Measurements from ENCODE around the gene ACSL1. TPM values are rescaled to one million over a fixed set of nuclear protein-coding genes. Genes with fewer than 3 reads are reported as not detected.

Gene ACSL1
- total and polyA plus RNA-seq, 2 donors from 2014 or later, result 98.1 to 322 TPM

DNA sequence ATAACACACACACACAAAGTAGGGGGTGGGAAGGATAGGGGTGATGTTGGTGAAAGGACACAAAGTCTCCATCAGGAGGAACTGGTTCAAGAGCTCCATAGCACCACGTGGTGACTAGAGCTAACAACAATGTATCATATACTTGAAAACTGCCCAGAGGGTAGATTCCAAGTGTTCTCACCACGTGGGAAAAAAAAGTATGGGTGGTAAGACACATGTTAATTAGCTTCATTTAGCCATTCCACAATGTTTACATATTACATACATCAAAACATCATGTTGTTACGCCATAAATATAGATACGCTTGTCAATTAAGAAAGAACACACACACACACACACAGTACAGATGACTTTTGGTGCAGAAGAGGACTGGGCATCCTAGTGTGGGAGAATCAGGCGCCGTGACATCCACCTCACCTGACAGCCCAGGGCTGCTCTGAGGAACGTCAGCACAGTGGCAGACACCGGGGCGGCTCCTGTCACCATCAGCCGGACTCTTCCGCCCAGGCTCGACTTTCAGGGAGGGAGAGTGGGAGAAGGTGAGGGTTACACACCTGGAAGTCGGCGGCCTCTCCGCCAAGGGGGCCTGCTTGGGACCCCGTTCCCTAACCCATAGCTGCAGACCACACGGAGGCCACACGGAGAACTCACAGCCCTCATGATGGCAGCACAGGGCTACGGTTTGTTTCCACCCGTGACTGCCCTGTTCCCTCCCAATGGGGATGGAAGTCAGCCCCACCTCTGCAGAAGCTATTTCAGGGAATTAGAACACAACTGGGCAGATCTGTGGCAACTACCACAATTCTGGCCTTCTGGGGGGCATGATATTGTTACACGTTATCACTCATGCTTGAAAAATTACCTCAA, 60.1 kb downstream of the ACSL1 start:
- FAIRE-seq (no peak), DNase-seq (no peak)
- Histone ChIP-seq H3K36me3 (ENCODE audit: control insufficient read depth in 2 of 3, insufficient read depth in 3 of 3, low read length in 3 of 3) (peaks cover 0 to 68% (median 56%) of the 10 kb centered on the region in 3 donors), H3K27me3 (ENCODE audit: control insufficient read depth, insufficient read depth, low read length) (no peaks in the 10 kb centered on the region), H3K4me1 (ENCODE audit: control insufficient read depth in 2 of 3, insufficient read depth in 2 of 3, low read depth in 1 of 3, low read length in 3 of 3) (peaks cover 0 to 9% (median 0%) of the 10 kb centered on the region in 3 donors), H3K9ac (ENCODE audit: low read length in 3 of 3) (no peak overlapping the region), H3K27ac (ENCODE audit: low read depth in 2 of 2, low read length in 2 of 2) (no peak overlapping the region), H3K4me3 (ENCODE audit: low read length in 3 of 3) (no peak overlapping the region), H3K9me3 (ENCODE audit: control insufficient read depth in 2 of 3, insufficient read depth in 1 of 3, low read length in 3 of 3) (no peaks in the 10 kb centered on the region)
- TF ChIP-seq, protein P1, sequence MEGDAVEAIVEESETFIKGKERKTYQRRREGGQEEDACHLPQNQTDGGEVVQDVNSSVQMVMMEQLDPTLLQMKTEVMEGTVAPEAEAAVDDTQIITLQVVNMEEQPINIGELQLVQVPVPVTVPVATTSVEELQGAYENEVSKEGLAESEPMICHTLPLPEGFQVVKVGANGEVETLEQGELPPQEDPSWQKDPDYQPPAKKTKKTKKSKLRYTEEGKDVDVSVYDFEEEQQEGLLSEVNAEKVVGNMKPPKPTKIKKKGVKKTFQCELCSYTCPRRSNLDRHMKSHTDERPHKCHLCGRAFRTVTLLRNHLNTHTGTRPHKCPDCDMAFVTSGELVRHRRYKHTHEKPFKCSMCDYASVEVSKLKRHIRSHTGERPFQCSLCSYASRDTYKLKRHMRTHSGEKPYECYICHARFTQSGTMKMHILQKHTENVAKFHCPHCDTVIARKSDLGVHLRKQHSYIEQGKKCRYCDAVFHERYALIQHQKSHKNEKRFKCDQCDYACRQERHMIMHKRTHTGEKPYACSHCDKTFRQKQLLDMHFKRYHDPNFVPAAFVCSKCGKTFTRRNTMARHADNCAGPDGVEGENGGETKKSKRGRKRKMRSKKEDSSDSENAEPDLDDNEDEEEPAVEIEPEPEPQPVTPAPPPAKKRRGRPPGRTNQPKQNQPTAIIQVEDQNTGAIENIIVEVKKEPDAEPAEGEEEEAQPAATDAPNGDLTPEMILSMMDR (IDR thresholded peaks at IDR 0.05; ENCODE audit: borderline replicate concordance, extremely low read depth, insufficient read depth), result no peak
- intact Hi-C loops (cut with DNase I), result no loop called here

DNA sequence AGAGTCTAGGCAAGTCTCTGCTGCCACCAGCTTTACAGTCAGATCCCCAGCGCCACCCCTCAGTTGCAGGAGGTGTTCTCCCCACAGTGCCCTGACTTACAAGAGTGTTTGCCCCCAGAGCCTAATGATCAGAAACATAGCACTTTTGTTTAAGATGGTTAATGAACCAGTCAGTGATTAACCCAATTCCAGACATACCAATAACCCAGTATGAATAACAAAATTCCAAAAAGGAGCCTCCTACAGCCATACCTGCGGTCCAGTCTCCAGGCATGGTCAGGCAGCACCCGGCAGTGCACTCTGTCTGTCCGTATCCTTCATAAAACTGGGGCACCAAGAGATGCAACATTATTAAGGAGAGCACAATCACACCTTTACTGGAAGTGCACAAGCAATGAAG, 61.2 kb downstream of the ACSL1 start:
- Histone ChIP-seq H3K4me3 (ENCODE audit: low read length in 3 of 3) (no peak overlapping the region), H3K4me1 (ENCODE audit: control insufficient read depth in 2 of 3, insufficient read depth in 2 of 3, low read depth in 1 of 3, low read length in 3 of 3) (peaks cover 0 to 9% (median 0%) of the 10 kb centered on the region in 3 donors), H3K27me3 (ENCODE audit: control insufficient read depth, insufficient read depth, low read length) (no peaks in the 10 kb centered on the region), H3K9ac (ENCODE audit: low read length in 3 of 3) (no peak overlapping the region), H3K36me3 (ENCODE audit: control insufficient read depth in 2 of 3, insufficient read depth in 3 of 3, low read length in 3 of 3) (peaks cover 0 to 72% (median 57%) of the 10 kb centered on the region in 3 donors), H3K27ac (ENCODE audit: low read depth in 2 of 2, low read length in 2 of 2) (no peak overlapping the region), H3K9me3 (ENCODE audit: control insufficient read depth in 2 of 3, insufficient read depth in 1 of 3, low read length in 3 of 3) (no peaks in the 10 kb centered on the region)
- TF ChIP-seq, protein P1 (IDR thresholded peaks at IDR 0.05; ENCODE audit: borderline replicate concordance, extremely low read depth, insufficient read depth), result no peak
- peak in 1 of 5 donors; percentile 13 for DNase-seq
- no peak for FAIRE-seq
- intact Hi-C loops (cut with DNase I), result no loop called here

DNA sequence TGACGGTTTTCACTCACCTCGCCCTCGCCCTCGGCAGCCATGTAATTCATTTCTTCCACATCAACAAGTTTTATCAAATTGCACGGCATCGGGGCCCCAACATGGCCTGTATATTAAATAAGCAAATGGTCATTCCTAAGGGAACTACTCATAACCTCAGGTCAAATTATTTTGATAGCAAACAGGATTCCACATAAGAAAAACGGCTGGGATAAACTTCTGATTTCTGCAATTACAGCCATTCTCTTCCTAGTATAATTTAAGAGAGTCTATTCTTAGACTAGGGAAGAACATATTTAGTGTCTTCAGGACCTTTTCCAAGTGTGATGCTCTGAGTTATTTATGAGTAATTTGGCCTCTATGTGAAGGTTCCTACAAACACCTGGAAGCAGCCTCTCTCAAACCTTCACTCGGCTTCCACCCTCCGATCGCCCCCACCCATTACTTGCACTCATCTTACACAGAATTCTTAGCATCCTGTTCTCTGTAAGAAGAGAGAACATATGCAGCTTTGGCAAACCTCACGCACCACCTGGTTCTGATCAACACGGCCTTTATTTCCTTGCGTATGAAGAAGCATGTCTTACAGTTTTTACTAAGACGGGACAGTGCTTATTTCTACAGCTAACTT, 62.5 kb downstream of the ACSL1 start:
- peaks cover 0 to 62% (median 52%) of the 10 kb centered on the region in 3 donors for H3K36me3 ChIP-seq (ENCODE audit: control insufficient read depth in 2 of 3, insufficient read depth in 3 of 3, low read length in 3 of 3)

More for the DNA sequence above, 62.5 kb downstream of the ACSL1 start:
- H3K27ac ChIP-seq (ENCODE audit: low read depth in 2 of 2, low read length in 2 of 2), result no peak overlapping the region
- DNase-seq (peak in 1 of 5 donors; percentile 24), FAIRE-seq (no peak)
- intact Hi-C loops (cut with DNase I), result no loop called here
- no peaks in the 10 kb centered on the region for H3K27me3 ChIP-seq (ENCODE audit: control insufficient read depth, insufficient read depth, low read length)
- no peak overlapping the region for H3K9ac ChIP-seq (ENCODE audit: low read length in 3 of 3)
- peaks cover 0 to 9% (median 0%) of the 10 kb centered on the region in 3 donors for H3K4me1 ChIP-seq (ENCODE audit: control insufficient read depth in 2 of 3, insufficient read depth in 2 of 3, low read depth in 1 of 3, low read length in 3 of 3)
- no peak overlapping the region for H3K4me3 ChIP-seq (ENCODE audit: low read length in 3 of 3)
- no peaks in the 10 kb centered on the region for H3K9me3 ChIP-seq (ENCODE audit: control insufficient read depth in 2 of 3, insufficient read depth in 1 of 3, low read length in 3 of 3)
- TF ChIP-seq, protein P1 (IDR thresholded peaks at IDR 0.05; ENCODE audit: borderline replicate concordance, extremely low read depth, insufficient read depth), result no peak

Measured in kidney (tissue), 14 donors.